Loucy (cell line): ENCODE measurements around the gene ADAMTS7.
"Not testable (repeated sequence)": the region's sequence is repeated elsewhere in the genome, so short reads cannot be mapped to it uniquely, and the experiment has no call there.

Source experiments
- EZH2phosphoT487 ChIP-seq: fragments of 200-600 bp; IDR thresholded peaks from 2 replicates; pipeline ENCODE4 v1.6.1; 2018; ENCODE audit warnings: antibody characterized with exemption, mild to moderate bottlenecking, moderate library complexity, borderline replicate concordance
- TF ChIP-seq, protein P1 (sequence below): fragments of 200-600 bp; sonication (generic); conservative IDR thresholded peaks from 2 replicates; pipeline ENCODE4 v1.5.1; 2014; ENCODE audit warnings: mild to moderate bottlenecking, antibody characterized with exemption, low read length

DNA sequence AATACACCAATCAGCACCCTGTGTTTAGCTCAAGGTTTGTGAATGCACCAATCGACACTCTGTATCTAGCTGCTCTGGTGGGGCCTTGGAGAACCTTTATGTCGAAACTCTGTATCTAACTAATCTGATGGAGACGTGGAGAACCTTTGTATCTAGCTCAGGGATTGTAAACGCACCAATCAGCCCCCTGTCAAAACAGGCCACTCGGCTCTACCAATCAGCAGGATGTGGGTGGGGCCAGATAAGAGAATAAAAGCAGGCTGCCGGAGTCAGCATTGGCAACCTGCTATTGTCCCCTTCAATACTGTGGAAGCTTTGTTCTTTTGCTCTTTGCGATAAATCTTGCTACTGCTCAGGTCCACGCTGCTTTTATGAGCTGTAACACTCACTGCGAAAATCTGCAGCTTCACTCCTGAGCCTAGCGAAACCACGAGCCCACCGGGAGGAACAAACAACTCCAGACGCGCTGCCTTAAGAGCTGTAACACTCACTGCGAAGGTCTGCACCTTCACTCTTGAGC is 36.2 kb upstream of the ADAMTS7 start:
- TF ChIP-seq, protein P1, sequence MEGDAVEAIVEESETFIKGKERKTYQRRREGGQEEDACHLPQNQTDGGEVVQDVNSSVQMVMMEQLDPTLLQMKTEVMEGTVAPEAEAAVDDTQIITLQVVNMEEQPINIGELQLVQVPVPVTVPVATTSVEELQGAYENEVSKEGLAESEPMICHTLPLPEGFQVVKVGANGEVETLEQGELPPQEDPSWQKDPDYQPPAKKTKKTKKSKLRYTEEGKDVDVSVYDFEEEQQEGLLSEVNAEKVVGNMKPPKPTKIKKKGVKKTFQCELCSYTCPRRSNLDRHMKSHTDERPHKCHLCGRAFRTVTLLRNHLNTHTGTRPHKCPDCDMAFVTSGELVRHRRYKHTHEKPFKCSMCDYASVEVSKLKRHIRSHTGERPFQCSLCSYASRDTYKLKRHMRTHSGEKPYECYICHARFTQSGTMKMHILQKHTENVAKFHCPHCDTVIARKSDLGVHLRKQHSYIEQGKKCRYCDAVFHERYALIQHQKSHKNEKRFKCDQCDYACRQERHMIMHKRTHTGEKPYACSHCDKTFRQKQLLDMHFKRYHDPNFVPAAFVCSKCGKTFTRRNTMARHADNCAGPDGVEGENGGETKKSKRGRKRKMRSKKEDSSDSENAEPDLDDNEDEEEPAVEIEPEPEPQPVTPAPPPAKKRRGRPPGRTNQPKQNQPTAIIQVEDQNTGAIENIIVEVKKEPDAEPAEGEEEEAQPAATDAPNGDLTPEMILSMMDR: not testable (repeated sequence)
- not testable (repeated sequence) for TF ChIP-seq EZH2phosphoT487
